TTC549 (cell line): ENCODE measurements around the gene BCCIP.

Source experiments
- FAIRE-seq: peaks from 2 replicates; lab custom pipeline; 2012; peaks lifted over from hg19 to GRCh38; lab: Jason Lieb, UNC

BCCIP gene

DNA sequence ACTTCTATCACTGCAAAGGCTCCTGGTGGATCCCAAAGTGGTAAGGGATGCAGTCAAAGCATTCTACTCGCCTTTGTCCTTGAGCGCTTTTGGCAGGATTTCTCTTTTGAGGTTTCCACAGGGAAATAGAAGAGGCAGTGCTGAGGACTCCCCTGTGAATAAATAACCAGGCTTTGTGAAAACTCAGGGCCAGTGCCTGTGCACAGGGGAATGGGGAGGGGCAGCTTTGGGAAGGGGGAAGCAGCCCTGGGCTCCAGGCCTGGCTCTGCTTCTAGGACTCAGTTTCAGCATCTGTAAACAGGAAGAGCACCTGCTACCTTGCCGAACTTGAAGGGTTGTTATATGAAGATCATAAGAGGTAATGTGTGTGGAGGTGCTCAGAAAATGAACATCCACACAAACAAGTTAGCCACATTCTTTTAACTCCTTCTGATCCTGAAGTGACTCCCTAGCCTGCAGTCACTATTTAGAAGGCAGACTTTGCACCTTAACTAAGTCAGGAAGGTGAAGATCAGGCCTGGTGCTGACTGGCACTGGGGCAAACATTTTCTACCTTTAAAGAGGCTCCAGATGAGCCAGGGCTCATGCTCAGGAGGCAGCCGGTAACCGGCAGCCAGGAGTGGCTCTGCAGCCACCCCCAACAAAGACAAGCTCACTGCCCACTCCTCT, 25.2 kb upstream of the BCCIP start:
- FAIRE-seq = no peak

- FAIRE-seq = no peak
These were observed 23.7 kb upstream of the BCCIP start for GRCh38 chr10:125799451-125800182.

GRCh38 chr10:125801574-125801973, 21.8 kb upstream of the BCCIP start:
- FAIRE-seq = no peak

- no peak for FAIRE-seq
These were observed 21.2 kb upstream of the BCCIP start for GRCh38 chr10:125802131-125802530.

GRCh38 chr10:125802739-125803138, 20.6 kb upstream of the BCCIP start:
- no peak for FAIRE-seq

DNA sequence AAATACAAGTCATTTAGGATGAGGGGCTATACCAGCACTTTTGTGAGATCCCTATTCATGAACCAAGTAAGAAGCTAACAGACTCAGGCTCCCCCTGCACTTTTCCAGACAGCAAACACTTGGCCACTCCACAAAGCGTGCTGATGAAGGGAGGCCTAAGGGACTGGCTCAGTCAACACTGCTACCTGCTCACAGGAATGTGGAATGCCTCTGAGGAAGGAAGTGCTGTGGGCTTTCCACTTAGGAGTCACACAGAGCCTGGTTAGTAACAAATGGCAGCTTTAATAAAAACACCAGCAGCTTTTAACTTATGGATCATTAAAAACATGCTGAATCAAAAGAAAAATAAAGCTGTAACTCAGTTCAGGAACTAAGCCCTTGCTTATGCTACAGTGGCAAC, 15.3 kb upstream of the BCCIP start:
- FAIRE-seq = no peak

DNA sequence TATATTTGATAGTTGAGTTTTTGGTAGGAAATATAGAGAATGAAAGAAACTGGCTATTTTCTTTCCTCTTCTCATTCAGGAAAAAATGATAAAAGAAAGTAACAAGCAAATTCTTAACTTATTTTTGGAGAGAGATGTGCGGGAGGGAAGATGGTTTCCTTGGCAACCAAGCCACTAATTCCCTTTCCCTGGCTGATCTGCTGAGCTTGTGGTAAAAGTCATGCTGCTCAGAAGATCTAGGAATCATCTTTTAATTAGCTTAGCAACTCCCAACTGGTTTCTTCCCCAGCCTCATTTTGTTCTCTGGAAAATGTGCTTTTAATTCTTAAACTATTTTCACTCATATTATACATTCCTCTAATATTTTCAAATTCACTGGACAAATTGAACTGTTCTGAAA, 12.1 kb upstream of the BCCIP start:
- FAIRE-seq = no peak

DNA sequence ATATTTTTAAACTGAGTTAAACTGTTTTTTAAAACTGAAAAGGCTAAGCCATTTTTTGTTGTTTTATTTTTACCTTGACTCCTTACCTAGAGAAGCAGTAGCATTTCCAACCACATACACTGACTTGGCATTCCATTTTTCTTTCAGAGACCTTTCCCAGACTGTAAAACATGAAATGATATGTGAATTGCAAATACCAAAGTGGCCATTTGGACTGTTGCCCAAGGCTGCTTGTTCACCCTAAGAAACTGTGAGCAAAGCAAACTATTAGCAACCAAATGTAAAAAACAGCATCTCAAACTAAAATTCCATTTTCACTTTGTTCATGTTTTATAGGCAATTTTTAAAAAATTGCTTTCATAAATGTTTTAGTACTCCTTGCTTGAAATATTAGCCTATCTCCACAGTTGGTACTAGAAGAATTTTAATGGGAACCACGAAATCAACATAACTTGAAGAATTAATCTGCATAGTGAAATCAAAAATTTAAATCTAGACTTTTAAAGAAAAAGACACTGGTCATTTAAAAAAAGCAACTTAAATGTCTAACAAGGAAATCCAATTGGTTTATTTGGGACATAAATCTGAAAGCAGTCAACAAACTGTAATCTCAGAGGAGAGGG, 11.1 kb upstream of the BCCIP start:
- no peak for FAIRE-seq

- FAIRE-seq = no peak
These were observed 7.6 kb upstream of the BCCIP start for GRCh38 chr10:125815764-125816163.

DNA sequence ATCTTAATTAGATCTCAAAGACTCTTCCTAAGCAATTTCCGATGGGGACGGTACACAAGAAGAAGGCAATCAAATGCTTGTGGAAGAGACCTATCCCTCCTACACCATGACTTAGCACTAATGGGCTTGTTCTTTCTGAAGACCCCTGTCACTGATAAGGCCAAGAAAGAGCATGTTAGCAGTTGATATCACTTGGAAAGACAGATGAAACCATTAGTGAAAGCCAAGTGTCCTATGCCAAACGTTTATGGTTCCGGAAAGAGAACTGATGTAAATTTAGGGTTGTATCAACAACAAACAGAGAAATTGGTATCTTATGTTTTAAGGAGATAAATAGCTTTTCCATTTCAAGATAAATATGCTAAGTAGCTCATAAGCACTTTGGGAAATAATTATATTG, 6.8 kb upstream of the BCCIP start:
- no peak for FAIRE-seq

- no peak for FAIRE-seq
These were observed 5.9 kb upstream of the BCCIP start for GRCh38 chr10:125817337-125817946.

GRCh38 chr10:125820701-125821100, 2.6 kb upstream of the BCCIP start:
- no peak for FAIRE-seq

GRCh38 chr10:125823663-125824251, 411 bp downstream of the BCCIP start:
- no peak for FAIRE-seq

DNA sequence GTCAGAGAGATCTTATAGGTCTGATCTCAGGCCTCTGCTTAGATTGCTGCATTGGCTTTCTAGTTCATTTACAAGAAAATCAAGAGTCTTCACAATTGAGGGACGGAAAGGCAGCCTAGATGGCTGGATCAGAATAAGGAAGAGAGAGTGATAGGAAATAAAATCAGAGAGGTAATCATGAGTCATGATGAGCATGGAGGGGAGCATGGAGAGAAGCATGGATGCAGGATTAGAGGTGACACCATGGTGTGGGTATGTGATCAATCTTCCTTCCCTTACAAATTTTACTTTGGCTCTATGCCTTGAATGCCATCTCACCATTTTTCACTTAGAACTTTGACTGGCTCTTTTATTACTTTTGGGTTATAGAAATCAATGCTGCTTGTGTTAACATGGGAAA, 1.4 kb downstream of the BCCIP start:
- FAIRE-seq = no peak

DNA sequence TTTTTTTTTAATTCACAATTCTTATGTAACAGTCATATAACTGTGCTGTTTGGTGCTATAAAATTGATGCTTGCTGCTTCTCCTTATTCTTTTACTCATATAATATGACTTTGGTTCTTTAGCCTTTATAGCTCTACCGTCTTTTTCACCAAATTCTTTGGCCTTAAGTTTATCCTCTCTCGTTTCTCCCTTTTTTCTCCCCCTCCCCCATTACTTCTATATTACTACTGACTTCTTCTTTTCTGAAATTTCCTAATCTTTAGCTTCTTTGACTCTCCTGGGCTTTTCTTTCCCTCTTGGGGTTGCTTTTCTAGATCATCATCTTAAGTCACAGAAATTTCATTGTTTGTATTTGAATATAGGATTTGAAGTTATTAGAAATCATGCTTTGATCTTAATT, 3.8 kb downstream of the BCCIP start:
- no peak for FAIRE-seq

DNA sequence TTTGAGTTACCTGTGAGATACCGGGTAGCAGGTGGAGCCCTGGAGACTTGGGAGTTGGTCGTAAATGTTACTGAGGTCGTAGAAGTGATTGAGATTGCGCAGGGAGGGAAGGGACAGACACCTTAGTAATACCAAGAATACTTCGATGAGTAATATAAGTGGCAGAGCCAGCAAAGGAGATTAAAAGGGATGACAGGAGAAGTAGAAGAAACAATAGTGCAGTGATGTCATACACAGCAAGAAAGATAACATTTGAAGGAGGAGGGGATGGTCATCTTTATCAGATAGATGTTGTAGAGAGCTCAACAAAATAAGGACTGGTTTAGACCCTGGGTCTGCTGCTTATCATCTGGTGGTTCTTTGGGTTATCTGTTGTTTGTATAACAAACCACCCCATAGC, 5.0 kb downstream of the BCCIP start:
- no peak for FAIRE-seq

DNA sequence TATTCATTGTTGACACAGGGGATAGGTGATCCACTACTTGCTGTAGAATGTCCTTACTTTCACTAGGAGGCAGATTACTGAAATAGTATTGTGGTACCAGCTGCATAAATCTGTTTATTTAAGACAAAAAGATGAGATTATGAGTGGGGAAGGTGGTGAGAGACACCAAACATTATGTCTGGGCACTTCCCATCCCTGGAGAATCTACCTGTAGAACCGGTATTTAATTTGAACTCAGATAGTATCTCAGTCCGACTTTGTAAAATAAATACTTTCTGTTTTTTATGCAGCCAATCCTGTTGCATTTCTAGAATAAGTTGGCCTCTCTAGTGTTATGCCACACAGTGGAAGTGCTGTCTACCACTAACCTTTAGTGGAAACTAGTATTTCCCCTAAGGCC, 13.4 kb downstream of the BCCIP start:
- FAIRE-seq = no peak

DNA sequence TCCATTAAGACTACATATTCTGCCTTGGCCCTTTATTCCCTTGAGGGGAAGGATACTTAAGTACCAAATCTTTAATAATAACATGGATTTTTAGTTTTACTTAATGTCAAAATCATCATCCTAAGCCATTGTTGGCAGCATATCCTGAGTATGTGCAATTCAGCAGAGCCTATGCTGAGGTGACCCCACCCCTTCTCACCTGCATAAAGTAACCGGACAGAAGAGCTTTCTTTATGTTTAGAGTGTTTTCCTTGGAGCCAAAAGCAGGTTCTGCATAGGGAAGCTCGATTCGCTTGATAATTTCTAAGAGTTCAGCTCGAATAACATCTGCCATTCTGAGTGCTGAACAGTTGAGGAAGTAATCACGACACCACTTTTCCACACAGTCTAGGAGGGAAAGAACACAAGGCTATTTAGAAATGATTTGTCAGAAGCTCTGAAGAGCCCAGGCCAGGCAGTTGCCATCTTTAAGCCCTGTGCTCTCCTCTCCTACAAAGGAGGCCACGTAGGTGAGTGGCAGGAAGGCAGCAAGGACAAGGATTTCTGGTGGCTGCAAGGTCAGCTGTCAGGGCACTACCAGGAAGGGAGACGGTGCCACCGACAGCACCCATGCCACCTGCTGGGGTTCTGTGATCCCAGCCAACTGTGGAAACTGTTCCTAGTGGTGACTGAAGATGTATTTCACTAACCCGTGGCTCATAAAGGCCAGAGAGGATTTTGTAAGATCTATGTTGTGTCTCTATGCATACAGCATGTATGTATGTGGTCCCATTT, 15.6 kb downstream of the BCCIP start:
- FAIRE-seq = no peak

GRCh38 chr10:125840406-125840805, 17.1 kb downstream of the BCCIP start:
- no peak for FAIRE-seq

- FAIRE-seq = no peak
These were observed 17.6 kb downstream of the BCCIP start for GRCh38 chr10:125840955-125841354.

GRCh38 chr10:125843603-125844329, 20.4 kb downstream of the BCCIP start:
- FAIRE-seq = no peak
